ENCODE measurements around the gene ANTXRL.
A peak's percentile ranks its signal among the peaks of the same experiment; 100 is the strongest.
"Not testable (repeated sequence)": the region's sequence is repeated elsewhere in the genome, so short reads cannot be mapped to it uniquely, and the experiment has no call there.

The ANTXRL gene

DNA sequence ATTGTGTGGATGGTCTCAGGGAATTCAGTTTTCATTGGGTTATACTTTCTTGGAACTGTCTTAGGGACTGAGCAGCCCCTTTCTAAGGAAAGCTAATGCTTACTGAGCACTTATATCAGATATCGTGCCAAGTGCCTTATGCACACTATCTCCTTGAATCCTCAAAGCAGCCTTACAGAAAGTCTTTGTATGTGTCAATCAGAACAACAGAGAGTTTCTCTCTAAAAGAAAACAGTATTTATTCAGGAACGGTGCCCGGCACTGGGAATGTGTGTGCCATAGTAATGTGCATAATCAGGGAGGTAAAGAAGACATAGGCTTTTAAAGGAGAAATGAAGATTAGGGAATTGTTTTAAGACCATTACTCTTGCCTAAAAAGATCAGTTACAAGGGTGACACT, 17.3 kb downstream of the ANTXRL start:
- DNase-seq (no peak), ATAC-seq (no peak)
- Mint-ChIP-seq H3K27ac (no peak overlapping the region), H3K27me3 (no peaks in the 10 kb centered on the region), H3K4me1 (peaks cover 11% of the 10 kb centered on the region), H3K4me3 (no peak overlapping the region), H3K9me3 (no peaks in the 10 kb centered on the region)

DNA sequence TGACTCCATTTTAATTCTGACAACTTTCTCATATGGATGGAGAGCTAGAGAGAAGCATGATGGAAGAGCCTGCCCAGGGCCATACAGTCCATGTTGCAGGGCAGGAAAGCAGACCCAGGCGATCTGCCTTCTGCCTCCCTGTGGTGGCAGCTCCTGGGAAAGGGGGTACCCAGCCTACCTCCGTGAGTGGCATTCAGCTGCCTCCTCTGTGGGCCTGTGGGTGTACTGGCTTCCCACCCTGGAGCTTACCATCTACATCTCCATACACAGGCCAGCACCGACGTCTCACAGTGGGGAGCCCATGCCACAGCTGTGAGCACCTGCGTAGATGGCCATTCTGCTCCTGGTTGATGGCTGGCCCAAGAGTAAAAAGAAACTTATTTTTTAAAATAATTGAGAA, 17.9 kb downstream of the ANTXRL start:
- not testable (repeated sequence) for H3K4me3 Mint-ChIP-seq, DNase-seq, H3K27me3 Mint-ChIP-seq, H3K9me3 Mint-ChIP-seq, ATAC-seq, H3K4me1 Mint-ChIP-seq, H3K27ac Mint-ChIP-seq

DNA sequence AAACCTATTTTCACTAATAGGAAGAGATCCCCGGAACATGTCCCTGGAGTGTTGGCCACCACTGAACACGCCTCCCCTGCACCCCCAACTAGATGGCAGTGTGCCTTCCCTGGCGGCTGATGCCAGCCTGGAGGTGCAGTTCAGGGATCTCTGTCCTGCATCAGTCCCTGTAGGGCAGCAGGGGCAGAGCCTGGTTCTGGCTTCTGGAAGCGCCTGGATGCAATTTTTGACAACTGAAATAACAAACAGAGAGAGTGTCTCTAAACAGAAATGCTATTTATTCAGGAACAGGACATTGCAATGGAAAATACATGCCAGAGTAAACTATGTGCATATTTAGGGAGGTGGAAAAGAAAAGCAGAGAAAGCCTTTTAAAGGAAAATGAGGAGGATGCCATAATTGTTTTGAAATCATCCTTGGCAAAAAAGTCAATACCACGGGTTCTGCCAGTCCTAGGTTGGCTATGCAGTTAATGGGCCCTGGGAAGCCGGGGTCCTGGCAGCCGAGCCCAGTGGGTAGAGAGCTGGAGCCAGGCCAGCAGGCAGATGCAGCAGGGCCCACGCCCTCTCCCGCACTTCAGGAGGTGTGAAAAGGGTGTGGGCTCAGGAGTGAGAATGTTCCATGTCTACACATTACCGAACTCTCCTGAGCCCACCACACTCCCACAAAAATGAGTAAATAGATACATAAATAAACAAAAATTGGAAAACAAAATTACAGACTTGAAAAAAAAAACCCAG, 18.5 kb downstream of the ANTXRL start:
- Mint-ChIP-seq H3K4me1 (no peaks in the 10 kb centered on the region), H3K27me3 (no peaks in the 10 kb centered on the region), H3K27ac (no peak overlapping the region), H3K4me3 (no peak overlapping the region), H3K9me3 (no peaks in the 10 kb centered on the region)
- no peak for DNase-seq
- ATAC-seq = no peak

DNA sequence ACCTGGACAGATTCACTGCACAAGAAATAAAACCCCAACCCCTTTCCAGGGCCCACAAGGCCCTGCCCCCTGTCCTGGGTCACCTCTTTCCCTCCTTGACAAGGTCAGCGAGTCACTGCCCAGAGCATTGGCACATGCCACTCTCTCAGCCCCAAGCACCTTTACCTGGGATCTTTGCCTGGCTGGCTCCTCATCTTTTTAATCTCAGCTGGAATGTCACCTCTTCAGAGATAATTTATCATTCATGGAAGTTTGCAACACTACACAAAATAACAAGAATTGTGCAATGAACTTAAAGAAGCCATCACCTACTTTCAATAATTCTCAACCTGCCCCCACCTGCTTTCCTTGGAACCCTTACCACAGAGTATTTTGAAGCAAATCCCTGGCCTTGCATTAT, 19.2 kb downstream of the ANTXRL start:
- H3K4me3 Mint-ChIP-seq = no peak overlapping the region
- H3K27ac Mint-ChIP-seq = peak overlapping the region in 1 of 2 donors; percentile 4
- DNase-seq (no peak), ATAC-seq (no peak)
- no peaks in the 10 kb centered on the region for H3K4me1 Mint-ChIP-seq
- H3K9me3 Mint-ChIP-seq = no peaks in the 10 kb centered on the region
- H3K27me3 Mint-ChIP-seq = no peaks in the 10 kb centered on the region

DNA sequence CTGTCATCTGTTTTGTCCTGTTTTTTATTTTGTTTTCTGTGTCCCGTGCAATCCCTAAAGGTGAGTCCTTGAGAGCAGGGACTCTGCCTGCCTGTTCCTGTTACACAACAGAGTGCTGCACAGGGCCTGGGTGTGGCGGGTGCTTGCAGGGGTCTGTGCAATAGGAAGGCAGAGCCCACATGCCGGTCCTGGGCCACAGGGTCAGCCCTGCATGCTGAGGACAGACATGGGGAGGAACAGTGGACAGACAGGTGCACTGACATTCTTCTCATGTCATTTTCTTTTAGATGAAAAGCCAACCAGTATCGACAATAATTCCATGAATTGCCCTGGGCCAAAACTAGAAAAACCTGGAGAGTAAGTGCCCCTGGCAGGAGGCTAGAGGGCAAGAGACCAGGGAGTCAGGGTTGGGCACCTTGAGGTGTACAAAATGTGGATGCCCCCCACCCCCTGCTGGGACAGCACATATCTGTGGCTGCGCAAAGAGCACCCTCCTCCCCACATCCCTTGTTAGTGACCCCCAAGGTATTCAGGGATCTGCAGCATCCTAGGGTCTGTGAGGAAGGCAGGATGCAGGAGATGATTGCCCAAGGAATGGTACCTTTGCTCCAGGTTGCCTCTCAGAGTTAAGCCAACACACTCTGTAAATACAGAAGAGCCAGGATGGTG, 19.9 kb downstream of the ANTXRL start:
- Mint-ChIP-seq H3K27ac (no peak overlapping the region), H3K27me3 (no peaks in the 10 kb centered on the region), H3K4me1 (no peaks in the 10 kb centered on the region), H3K4me3 (no peak overlapping the region), H3K9me3 (no peaks in the 10 kb centered on the region)
- ATAC-seq (no peak), DNase-seq (no peak)

DNA sequence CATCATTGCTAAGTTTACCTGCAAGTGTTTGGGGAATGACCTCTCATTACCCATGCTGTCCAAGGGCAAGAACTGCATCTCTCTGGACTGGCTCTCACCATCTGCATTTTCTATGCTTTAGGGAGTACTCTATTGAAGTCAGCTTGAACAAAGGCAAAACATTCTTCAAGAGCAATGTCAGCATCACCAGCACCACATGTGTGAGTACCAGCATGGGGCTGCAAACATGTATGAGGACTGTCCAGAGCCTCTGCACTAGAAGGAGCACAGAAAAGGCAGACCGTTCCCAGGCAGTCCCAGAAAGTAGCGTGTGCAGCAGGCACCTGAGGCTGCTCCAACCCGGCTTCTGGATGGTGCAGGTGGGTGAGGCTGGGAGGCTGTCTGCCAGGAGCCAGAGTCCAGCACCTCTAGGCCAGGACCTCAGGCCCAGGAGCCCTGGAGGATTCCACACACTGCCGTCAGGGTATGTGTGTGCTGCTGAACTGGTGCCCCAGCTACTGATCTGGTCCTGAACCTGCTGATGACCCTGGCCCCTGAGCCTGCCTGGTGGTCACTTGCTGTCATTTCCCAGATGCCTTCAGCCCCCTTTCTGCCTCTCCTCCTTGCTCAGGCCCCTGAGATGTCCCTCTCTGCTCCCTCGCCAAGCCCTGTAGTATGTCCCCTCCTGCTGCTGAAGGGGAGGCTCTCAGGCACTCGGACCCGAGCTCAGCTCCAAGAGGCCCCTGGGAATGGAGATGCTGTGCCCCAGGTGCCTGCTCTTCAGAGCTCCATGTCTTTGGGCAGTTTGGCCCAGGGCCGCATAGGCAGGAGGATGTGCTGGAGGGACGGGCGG, 20.7 kb downstream of the ANTXRL start:
- no peaks in the 10 kb centered on the region for H3K9me3 Mint-ChIP-seq
- no peaks in the 10 kb centered on the region for H3K27me3 Mint-ChIP-seq
- H3K27ac Mint-ChIP-seq = no peak overlapping the region
- no peak for DNase-seq
- no peaks in the 10 kb centered on the region for H3K4me1 Mint-ChIP-seq
- ATAC-seq = no peak
- H3K4me3 Mint-ChIP-seq = no peak overlapping the region

DNA sequence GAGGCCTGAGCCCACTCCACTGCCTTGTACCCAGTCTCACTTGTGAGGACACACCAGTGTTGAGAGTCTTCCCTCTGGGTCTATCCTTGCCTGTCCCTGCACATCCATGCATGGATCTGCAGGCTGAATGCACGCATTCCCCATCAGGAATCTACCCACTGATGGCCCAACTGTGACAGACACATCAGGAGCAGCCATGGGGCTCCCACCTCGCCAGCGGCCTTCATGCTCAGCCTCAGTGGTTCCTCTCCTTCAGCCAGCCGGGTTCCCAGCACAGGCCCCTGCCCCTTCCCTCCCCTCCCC, 21.3 kb downstream of the ANTXRL start:
- Mint-ChIP-seq H3K4me3 (no peak overlapping the region), H3K27me3 (no peaks in the 10 kb centered on the region), H3K4me1 (no peaks in the 10 kb centered on the region), H3K9me3 (no peaks in the 10 kb centered on the region), H3K27ac (no peak overlapping the region)
- ATAC-seq (no peak), DNase-seq (no peak)

DNA sequence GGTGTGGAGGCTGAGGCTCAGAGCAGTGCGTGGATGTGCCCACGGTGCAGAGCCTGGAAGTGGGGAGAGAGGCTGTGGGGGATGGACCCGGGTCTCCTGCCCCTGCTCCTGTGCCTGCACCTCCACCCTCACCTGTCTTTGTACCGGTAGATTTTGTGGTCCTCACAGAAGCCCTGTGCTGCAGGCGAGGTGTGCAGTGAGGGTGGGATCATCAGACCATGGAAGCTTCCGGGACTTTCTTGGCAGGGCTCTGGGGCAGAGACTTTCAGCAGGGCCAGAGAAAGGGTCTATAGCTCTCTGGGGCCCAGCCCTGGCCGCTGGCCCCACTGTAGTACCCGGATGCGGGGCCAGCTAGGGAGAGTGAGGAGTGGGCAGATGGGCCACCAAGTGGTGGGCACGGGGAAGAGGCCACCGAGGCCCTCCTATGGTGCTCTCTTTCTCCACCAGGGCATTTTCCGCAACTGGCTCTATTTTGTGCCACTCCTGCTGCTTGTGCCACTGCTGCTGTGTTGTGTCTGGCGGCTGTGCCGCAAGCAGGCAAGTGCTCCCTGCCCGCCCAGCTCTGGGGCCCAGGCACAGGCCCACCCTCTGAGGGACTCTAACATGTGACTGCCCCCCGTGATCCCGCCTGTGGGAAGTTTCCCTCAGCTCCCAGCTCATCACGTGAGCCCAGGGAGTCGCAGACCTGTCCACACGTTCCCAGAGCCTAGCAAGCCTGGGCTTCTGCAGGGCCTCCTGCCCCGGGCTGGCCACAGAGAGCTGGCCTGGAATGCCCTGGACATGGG, 22.1 kb downstream of the ANTXRL start:
- no peaks in the 10 kb centered on the region for H3K27me3 Mint-ChIP-seq
- no peak for ATAC-seq
- no peaks in the 10 kb centered on the region for H3K4me1 Mint-ChIP-seq
- no peaks in the 10 kb centered on the region for H3K9me3 Mint-ChIP-seq
- H3K4me3 Mint-ChIP-seq = no peak overlapping the region
- no peak for DNase-seq
- H3K27ac Mint-ChIP-seq = peak overlapping the region in 1 of 2 donors; percentile 77

DNA sequence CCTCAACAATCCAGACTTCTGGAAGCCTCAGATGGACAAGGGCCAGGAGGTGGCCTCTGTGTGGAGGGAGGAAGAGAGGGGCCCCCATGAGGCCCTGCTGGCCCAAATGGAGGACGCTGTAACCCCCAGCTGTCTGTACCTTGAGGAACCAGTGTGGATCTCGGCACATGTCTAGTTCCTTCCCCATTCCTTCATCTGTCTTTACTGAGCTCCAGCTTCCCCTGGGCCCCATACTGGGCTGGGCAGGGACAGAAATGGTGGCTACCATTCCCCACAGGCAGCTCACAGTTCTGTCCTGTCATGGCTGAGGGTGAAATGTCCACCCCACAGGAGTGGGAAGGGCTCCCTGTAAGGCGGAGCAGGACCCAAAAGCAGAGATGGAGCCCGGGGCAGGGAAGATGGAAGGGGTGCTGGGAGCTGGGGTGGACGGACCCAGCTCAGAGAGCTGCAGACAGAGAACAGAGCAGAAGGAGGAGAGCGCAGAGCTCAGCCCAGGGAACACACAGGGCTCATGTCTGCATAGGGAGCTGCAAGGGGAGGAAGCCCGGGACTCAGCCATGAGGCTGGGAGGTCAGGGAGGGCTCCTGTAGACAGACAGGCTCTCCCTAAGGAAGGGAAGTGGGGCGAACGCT, 22.8 kb downstream of the ANTXRL start:
- H3K4me3 Mint-ChIP-seq = no peak overlapping the region
- H3K4me1 Mint-ChIP-seq = no peaks in the 10 kb centered on the region
- H3K27me3 Mint-ChIP-seq = no peaks in the 10 kb centered on the region
- no peak for DNase-seq
- H3K9me3 Mint-ChIP-seq = no peaks in the 10 kb centered on the region
- peak overlapping the region in 1 of 2 donors; percentile 77 for H3K27ac Mint-ChIP-seq
- no peak for ATAC-seq

DNA sequence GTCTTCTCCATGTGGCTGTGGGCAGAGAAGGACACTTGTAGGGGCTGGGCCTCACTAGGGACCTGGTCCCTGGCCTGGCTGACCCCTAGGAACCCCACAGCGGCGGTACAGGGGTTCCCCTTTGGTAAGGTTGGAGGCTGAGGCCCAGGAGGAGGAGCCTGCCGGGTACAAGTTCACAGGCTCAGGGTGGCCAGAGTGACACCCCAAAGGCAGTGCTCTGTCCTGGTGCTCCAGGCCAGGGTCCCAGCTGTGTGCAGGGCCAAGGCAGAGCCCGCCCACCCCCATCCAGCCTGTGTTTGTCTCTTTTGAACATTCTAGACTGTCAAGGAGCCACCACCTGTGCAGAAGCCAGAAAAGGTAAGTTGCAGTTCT, 23.3 kb downstream of the ANTXRL start:
- Mint-ChIP-seq H3K27ac (no peak overlapping the region), H3K27me3 (no peaks in the 10 kb centered on the region), H3K9me3 (no peaks in the 10 kb centered on the region), H3K4me3 (no peak overlapping the region), H3K4me1 (no peaks in the 10 kb centered on the region)
- no peak for DNase-seq
- no peak for ATAC-seq

DNA sequence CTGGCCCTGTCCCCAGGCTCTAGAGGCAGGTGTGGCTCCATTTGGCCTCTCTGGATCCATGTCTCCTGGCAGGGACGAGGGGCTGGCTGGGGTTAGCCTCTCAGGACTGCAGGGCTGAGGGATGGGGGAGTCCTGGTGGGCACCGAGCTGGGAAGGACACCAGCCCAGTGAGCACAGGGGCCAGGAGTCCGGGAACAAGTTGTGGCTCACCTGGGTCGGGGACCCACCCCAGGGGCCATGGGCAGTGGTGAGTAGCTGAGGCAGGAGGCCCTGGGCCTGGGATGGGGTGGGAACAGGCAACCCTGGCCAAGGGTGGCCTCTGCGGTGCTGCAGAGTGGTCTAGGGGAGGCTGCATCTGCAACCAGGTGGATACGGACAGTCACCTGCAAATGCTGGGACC, 24.1 kb downstream of the ANTXRL start:
- DNase-seq (no peak), ATAC-seq (no peak)
- Mint-ChIP-seq H3K4me1 (no peaks in the 10 kb centered on the region), H3K9me3 (no peaks in the 10 kb centered on the region), H3K27ac (no peak overlapping the region), H3K27me3 (no peaks in the 10 kb centered on the region), H3K4me3 (no peak overlapping the region)

DNA sequence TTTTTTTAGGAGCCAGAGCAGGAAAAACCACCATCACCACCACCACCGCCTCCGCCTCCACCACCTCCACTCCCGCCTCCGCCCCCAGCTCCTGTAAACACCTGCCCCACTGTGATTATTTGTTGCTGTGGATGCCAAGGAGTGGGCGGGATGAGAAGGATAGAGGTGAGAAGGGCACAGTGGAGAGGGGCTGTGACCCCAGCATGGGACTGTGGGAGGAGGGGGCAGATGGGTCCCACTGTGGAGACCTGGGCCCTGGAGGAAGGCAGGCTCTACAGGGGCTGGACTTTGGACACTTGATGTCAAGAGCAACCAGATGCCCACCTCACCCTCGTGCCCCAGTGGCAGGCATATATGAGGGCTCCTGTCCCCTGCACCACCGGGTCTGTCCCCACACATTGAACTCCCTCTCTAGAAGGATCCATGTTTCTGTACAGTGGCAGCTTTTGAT, 24.7 kb downstream of the ANTXRL start:
- Mint-ChIP-seq H3K4me3 (no peak overlapping the region), H3K27ac (peak overlapping the region in 1 of 2 donors; percentile 67), H3K9me3 (no peaks in the 10 kb centered on the region), H3K27me3 (no peaks in the 10 kb centered on the region), H3K4me1 (no peaks in the 10 kb centered on the region)
- ATAC-seq (peak; percentile 3), DNase-seq (no peak)

DNA sequence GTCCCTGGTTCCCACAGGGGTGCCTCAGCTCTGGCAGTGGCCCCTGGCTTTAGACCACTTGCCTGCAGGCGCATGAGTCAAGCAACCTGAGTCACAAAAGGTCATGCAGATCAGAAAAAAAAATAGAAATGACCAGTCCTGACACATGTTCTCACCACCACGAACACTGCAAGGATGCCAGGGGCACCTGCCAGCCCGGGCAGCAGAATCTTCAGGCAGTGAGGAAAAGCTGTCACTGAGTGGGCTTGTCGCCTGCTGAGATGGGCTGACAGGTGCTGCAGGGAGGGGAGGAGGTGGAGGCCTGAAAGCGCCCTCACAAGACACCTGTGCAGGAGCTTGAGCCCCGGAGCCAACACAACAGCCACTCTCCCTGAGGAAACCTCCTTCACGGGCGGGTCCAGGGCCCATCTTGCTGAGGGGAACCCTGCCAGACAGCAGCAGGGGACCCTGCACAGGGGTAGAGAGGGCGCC, 25.2 kb downstream of the ANTXRL start:
- H3K27me3 Mint-ChIP-seq, H3K4me3 Mint-ChIP-seq, ATAC-seq, H3K9me3 Mint-ChIP-seq, H3K4me1 Mint-ChIP-seq, DNase-seq: not testable (repeated sequence)
- H3K27ac Mint-ChIP-seq = peak overlapping the region in 1 of 2 donors; percentile 12

DNA sequence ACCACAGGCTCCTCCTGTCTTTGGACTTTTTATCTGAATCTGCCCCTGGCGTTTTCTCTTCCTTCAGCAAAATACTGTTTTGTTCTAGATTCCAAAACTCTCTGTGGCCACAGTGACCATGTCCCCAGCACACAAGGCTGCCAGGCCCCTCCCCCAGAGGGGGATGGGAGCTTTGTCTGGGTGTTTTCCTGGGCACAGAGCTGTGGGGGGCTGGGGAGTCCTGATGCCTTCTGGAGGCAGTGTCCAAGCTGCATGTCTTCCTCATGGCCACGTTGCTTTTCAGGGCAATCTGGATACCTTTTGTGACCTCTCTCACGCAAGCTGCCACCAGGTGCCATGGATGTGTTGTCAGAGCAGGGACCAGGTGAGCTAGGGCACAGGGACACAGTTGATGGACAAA, 26.2 kb downstream of the ANTXRL start:
- no peak overlapping the region for H3K4me3 Mint-ChIP-seq

DNA sequence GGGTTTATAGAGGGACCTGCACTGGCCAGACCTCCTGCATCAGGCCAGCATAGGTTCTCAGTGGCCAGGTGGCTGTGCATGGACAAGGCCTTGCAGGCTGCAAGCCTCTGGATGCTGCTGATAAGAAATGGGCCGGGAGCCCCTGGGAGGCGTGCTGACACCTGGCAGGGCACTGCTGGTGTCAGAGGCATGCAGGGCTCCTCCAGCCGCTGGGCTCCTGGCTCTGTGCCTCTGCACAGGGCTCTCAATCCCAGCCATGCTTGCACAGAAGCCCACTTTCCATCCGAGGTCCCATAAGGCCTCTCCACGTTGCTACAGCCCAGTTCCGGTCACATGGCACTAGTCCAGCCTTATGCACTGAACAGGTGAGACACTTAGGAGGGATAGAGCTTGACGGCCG, 27.3 kb downstream of the ANTXRL start:
- Mint-ChIP-seq H3K27ac (no peak overlapping the region), H3K9me3 (no peaks in the 10 kb centered on the region), H3K4me3 (no peak overlapping the region), H3K27me3 (no peaks in the 10 kb centered on the region), H3K4me1 (no peaks in the 10 kb centered on the region)
- ATAC-seq (no peak), DNase-seq (no peak)

More for the DNA sequence above, 26.2 kb downstream of the ANTXRL start:
- ATAC-seq (no peak), DNase-seq (no peak)
- Mint-ChIP-seq H3K4me1 (no peaks in the 10 kb centered on the region), H3K9me3 (no peaks in the 10 kb centered on the region), H3K27ac (peak overlapping the region in 1 of 2 donors; percentile 42), H3K27me3 (no peaks in the 10 kb centered on the region)
